Measurements from ENCODE around the gene SLC8B1.

Gene SLC8B1

GRCh38 chr12:113295886-113296556 is 38.9 kb downstream of the SLC8B1 start:
- DNase-seq (ENCODE audit: low read depth in 2 of 2) = no peak

DNA sequence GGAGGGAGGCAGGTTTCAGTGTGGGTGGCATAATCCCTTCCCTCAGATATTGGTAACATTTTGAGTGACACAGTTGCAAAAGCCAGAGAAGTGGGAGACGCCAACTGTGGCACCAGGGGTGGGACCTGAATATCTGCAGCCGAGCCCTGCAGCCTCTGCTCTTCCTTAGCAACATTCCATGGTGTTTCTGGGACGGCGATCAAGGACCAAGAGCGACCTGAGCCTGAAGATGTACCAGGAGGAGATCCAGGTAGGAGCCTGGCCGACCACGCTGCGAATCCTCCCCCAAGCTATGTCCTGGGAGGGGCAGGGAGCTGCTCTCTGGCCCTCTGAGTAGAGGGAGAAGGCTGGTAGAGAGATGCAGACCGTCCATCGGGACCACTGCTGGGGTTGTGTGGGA is 41.8 kb downstream of the SLC8B1 start:
- DNase-seq (ENCODE audit: low read depth in 2 of 2) = no peak

DNA sequence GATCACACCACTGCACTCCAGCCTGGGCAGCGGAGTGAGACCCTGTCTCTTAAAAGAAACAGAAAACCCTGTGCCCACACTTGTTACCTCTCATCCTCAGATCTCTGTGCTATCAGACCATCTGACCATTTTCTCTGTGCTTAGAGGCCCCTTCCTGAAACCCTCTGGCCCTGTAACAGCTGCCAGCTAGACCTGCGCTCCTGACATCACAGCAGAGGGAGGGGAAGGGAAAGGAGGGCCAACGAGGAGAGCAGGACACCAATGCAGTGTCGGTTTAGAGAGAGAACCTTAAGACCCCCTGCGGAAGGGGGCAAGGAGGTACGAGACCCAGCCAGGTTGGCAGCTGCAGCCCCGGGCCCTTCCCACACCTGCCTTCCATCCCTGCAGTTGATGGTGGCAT is 42.4 kb downstream of the SLC8B1 start:
- DNase-seq (ENCODE audit: low read depth in 2 of 2) = no peak

DNA sequence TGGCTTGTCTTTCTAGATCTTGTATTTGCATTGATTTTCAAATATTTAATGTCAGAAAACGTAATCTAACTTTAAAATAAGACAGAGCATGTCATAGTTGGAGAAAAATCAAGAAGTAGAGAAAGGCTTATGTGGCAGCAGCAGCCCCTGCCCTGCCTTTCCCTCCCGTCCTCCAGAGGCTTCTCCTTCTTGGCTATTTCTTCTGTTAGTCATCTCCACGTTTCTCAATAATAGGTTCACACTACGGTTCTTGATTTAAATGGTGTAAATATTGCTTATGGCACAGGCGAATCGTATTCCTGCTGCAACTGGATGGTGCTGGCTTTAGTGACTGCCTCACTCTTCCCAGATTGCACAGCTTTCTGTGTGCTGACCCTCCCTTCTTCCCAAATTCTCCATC is 42.8 kb downstream of the SLC8B1 start:
- no peak for DNase-seq (ENCODE audit: low read depth in 2 of 2)

GRCh38 chr12:113291586-113291985 is 43.3 kb downstream of the SLC8B1 start:
- DNase-seq (ENCODE audit: low read depth in 2 of 2) = no peak

- DNase-seq (ENCODE audit: low read depth in 2 of 2) = no peak
These were observed 44.4 kb downstream of the SLC8B1 start for GRCh38 chr12:113290506-113290905.

GRCh38 chr12:113289361-113289760 is 45.5 kb downstream of the SLC8B1 start:
- DNase-seq (ENCODE audit: low read depth in 2 of 2) = no peak

GRCh38 chr12:113287899-113288282 is 47.0 kb downstream of the SLC8B1 start:
- no peak for DNase-seq (ENCODE audit: low read depth in 2 of 2)

DNA sequence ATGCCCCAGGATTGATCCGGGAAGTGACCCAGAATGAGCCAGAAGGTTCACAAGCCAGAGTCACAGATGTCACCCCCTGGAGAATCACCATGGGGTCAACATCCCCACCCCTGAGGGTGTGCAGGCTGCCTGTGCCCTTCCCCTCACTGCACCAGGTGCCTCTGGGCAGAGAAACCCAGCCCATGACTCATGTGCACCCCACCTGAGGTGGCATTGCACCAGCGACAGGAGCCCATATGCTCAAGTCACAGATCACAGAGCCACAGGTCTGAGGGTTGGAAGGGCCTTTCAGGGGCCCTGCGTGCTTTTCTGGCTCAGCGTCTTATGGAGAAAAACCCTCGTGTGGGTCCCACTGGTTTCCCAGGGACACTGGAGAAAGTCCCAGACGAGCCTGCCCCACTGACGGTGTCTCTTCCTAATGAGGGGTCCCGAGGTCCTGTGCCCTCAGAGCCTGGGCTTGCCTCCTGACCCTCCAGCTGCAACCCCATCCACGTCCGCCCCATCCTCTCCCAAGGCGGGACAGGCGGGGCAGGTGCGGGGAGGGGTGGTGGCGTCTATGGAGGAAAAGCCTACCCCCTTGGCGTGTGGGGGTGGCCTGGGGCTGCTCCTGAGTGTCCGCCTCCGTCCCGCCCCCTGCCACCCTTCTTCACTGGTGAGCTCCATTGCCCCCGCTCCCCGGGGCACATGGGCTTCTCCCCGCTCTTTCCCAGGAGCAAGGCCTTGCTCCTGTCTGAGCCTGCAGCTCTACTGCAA is 47.6 kb downstream of the SLC8B1 start:
- no peak for DNase-seq (ENCODE audit: low read depth in 2 of 2)

- no peak for DNase-seq (ENCODE audit: low read depth in 2 of 2)
These were observed 48.2 kb downstream of the SLC8B1 start for GRCh38 chr12:113286712-113287111.

- DNase-seq (ENCODE audit: low read depth in 2 of 2) = no peak
These were observed 49.0 kb downstream of the SLC8B1 start for GRCh38 chr12:113285679-113286610.

DNA sequence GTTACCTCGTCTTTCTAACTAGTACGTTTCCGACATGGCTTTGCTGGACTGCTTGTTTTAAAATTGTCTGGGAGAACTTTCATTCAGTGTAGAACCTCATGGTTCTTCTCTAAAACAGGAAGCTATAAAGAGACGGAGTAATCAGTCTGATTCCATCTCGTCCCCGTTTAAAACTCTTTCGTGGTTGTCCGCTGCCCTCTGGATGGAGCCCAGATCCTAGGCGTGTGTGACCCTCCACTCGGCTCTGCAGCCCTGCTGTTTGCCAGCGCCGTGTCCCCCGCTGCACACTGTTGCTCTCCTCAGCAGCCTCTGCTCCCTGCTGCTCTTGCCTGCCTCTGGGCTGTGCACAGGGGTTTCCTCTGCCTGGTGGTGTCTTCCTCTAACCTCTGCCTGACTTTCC is 50.2 kb downstream of the SLC8B1 start:
- no peak for DNase-seq (ENCODE audit: low read depth in 2 of 2)

DNA sequence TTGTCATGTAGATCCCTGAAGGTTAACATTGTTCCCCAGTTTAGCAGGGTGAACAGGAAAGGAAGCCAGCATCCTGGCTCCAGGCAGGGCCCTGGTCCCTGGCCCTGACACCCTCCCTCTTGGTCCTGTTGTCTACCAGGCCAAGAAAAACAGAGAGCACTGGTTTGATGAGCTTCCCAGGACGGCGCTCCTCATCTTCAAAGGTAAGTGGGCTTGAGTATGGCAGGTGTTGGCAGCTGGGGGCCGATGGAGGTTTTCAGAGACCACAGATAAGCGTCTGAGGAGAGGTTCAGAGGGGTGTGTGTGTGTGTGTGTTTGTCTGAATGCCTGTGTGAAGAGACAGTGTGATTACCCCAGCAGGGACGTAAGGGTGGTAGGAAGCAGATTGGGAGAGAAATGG is 56.3 kb downstream of the SLC8B1 start:
- no peak for DNase-seq (ENCODE audit: low read depth in 2 of 2)

GRCh38 chr12:113278141-113278540 is 56.8 kb downstream of the SLC8B1 start:
- no peak for DNase-seq (ENCODE audit: low read depth in 2 of 2)

- DNase-seq (ENCODE audit: low read depth in 2 of 2) = no peak
These were observed 57.4 kb downstream of the SLC8B1 start for GRCh38 chr12:113277511-113277910.

DNA sequence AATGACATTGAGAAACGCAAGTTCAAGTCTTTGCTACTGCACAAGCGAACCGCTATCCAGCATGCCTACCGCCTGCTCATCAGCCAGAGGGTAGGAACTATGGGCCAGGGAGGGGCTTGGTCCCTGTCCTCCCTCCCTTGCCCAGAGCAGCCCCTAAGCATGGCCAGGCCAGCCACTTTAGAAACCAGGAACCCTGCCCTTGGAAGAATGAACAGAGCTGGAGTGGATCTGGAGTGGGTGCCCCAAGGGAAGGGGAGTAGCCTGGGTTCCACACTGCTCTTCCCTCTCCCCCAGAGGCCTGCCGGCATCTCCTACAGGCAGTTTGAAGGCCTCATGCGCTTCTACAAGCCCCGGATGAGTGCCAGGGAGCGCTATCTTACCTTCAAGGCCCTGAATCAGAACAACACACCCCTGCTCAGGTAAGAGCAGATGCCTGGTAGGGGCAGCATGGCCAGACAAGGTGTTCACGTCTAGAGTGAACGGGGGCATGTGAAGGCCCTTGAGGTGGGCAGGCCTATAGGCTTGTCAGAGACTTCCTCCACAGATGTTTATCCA is 57.9 kb downstream of the SLC8B1 start:
- no peak for DNase-seq (ENCODE audit: low read depth in 2 of 2)

DNA sequence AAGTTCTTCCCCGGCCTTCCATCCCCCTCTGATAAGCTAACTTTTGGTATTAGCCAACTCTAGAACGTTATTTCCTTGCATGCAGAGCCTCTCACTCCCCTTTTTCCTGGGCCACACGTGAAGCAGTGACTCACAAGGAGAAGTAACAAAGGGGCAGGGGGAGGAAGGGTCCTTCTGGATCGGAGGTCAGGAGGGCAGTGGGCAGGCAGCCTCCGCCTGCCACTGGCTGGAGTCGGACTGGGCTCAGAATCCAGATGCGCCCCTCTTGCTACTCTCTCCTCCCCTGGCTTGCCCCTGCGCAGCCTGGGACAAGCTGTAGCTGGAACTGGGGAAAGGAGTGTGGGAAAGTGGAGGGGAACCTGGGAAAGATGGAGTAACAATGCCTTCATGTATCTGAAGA is 58.6 kb downstream of the SLC8B1 start:
- no peak for DNase-seq (ENCODE audit: low read depth in 2 of 2)

DNA sequence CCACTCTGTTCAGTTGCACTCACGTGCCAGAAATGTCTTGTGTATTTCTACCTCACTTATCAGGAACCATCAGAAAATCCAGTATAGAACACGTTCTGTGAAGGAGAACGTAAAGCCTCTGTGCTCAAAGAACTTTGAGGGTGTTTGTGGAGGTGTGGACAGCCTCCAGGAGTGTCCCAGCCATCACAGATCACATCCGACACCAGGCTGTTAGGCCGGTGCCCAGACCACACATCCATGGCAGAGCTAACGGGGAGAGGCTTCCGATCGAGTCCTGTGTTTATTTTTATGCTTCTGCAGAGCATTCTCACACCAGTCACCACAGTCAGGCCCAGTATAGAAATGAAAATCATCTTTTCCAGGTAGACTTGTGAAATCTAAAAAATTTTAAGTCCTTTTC is 60.1 kb downstream of the SLC8B1 start:
- DNase-seq (ENCODE audit: low read depth in 2 of 2) = no peak

GRCh38 chr12:113273053-113273725 is 61.7 kb downstream of the SLC8B1 start:
- no peak for DNase-seq (ENCODE audit: low read depth in 2 of 2)

- no peak for DNase-seq (ENCODE audit: low read depth in 2 of 2)
These were observed 62.9 kb downstream of the SLC8B1 start for GRCh38 chr12:113271853-113272561.

GRCh38 chr12:113271466-113271852 is 63.5 kb downstream of the SLC8B1 start:
- no peak for DNase-seq (ENCODE audit: low read depth in 2 of 2)
